Lower lobe of right lung (tissue), 2 donors: ENCODE data around the gene MSRB1. TPM values are rescaled to one million over a fixed set of nuclear protein-coding genes. Genes with fewer than 3 reads are reported as not detected.

Source experiments
- ATAC-seq, 2 donors: fragments of 200-7000 bp; cut with Tn5 transposase; one replicate each; pipeline ENCODE4 v1.9.1; 2020 to 2022; ENCODE audit warnings: mild to moderate bottlenecking in 2 of 2, moderate library complexity in 2 of 2
- DNase-seq: peaks from one replicate; pipeline ENCODE4 v3.0.0-alpha.2; 2020
- H3K27ac ChIP-seq: fragments of 200-600 bp; one replicate; pipeline ENCODE4 v1.8.0; 2022
- H3K27me3 ChIP-seq: fragments of 200-600 bp; one replicate; pipeline ENCODE4 v1.8.0; 2022; ENCODE audit warnings: low read depth
- H3K36me3 ChIP-seq: fragments of 200-600 bp; one replicate; pipeline ENCODE4 v1.8.0; 2022; ENCODE audit warnings: mild to moderate bottlenecking
- H3K4me1 ChIP-seq: fragments of 200-600 bp; one replicate; pipeline ENCODE4 v1.8.0; 2022
- H3K4me3 ChIP-seq: fragments of 200-600 bp; one replicate; pipeline ENCODE4 v1.8.0; 2022; ENCODE audit warnings: mild to moderate bottlenecking
- H3K9me3 ChIP-seq: fragments of 200-600 bp; one replicate; pipeline ENCODE4 v1.8.0; 2022
- intact Hi-C: fragments of 100-400 bp; cut with DNase I; formaldehyde crosslinking; loops from one replicate; pipeline ENCODE4 v1.11.0; 2022
- total RNA-seq: library from RNA; stranded (reverse); fragmentation: NEBNext Ultra II Directional; extraction: Animal tissue kit (Norgen Biotek cat#: 25700); gene quantifications from one replicate; pipeline ENCODE4 v1.2.1, GENCODE V29; 2021
- TF ChIP-seq, protein P1 (sequence below): fragments of 200-600 bp; IDR thresholded peaks from one replicate; pipeline ENCODE4 v1.8.0; 2022; ENCODE audit warnings: antibody characterized with exemption, mild to moderate bottlenecking
- donor health status: DM: no; HTN: yes; CAD: no; lungs with severe emphysema.

Gene MSRB1
- total RNA-seq, 1 donor from 2014 or later = 35.1 TPM

DNA sequence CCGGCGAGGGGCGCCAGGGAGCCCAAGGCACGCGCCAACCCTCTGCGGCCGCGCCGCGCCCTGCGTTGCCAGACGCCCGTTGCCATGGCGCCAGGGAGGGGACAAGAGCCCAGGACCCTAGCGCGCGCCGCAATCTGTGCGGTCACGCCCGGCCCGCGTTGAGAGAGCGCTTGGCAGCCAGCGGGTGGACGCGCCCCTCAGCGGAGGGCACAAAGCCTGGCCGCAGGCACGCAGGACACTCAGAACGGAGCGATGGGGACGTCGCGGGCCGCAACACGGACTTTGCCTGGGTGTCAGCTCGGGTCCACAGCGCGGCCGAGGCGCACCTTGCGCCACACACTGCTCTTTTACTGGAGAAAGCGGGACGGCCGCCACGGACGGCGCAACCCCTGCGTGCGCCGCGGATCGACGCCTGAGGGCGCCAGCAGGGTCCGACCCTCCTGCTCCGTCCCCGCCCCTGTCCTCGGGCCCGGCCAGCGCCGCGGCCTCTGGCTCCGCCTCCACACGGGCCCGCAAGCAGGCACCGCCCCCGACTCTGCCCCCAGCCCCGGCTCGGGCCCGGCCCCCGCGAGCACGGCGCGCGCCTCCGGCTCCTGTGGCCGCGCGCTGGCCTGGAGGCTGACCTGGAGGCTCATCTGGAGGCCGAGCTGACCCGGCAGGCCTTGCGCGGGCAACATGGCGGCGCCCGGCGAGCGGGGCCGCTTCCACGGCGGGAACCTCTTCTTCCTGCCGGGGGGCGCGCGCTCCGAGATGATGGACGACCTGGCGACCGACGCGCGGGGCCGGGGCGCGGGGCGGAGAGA lies 40.7 kb upstream of the MSRB1 start, which contains the start of gene GFER:
GFER (plus strand) TSS at position 650 of the 803 bp plus-strand sequence; CDS start at position 676, 26 bp downstream.
- intact Hi-C loops = no loop called here
- peak; percentile 91 to 94 for ATAC-seq
- DNase-seq = peak; percentile 93
- Histone ChIP-seq H3K9me3 (no peaks in the 10 kb centered on the region), H3K27me3 (peaks cover 34% of the 10 kb centered on the region), H3K36me3 (peaks cover 23% of the 10 kb centered on the region), H3K4me3 (peak within 1 kb of the TSS; percentile 91), H3K4me1 (peaks cover 27% of the 10 kb centered on the region), H3K27ac (peak within 1 kb of the TSS; percentile 82)
- TF ChIP-seq, protein P1, sequence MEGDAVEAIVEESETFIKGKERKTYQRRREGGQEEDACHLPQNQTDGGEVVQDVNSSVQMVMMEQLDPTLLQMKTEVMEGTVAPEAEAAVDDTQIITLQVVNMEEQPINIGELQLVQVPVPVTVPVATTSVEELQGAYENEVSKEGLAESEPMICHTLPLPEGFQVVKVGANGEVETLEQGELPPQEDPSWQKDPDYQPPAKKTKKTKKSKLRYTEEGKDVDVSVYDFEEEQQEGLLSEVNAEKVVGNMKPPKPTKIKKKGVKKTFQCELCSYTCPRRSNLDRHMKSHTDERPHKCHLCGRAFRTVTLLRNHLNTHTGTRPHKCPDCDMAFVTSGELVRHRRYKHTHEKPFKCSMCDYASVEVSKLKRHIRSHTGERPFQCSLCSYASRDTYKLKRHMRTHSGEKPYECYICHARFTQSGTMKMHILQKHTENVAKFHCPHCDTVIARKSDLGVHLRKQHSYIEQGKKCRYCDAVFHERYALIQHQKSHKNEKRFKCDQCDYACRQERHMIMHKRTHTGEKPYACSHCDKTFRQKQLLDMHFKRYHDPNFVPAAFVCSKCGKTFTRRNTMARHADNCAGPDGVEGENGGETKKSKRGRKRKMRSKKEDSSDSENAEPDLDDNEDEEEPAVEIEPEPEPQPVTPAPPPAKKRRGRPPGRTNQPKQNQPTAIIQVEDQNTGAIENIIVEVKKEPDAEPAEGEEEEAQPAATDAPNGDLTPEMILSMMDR = peak; percentile 58

GRCh38 chr16:1982991-1983543 lies 40.1 kb upstream of the MSRB1 start:
- peak overlapping the region; percentile 82 for H3K27ac ChIP-seq
- H3K4me3 ChIP-seq = peak overlapping the region; percentile 91
- peaks cover 26% of the 10 kb centered on the region for H3K36me3 ChIP-seq
- H3K4me1 ChIP-seq = peaks cover 30% of the 10 kb centered on the region
- no peak for ATAC-seq
- H3K9me3 ChIP-seq = no peaks in the 10 kb centered on the region
- peaks cover 33% of the 10 kb centered on the region for H3K27me3 ChIP-seq
- DNase-seq = no peak
- intact Hi-C loops = no loop called here
- TF ChIP-seq, protein P1 = no peak

DNA sequence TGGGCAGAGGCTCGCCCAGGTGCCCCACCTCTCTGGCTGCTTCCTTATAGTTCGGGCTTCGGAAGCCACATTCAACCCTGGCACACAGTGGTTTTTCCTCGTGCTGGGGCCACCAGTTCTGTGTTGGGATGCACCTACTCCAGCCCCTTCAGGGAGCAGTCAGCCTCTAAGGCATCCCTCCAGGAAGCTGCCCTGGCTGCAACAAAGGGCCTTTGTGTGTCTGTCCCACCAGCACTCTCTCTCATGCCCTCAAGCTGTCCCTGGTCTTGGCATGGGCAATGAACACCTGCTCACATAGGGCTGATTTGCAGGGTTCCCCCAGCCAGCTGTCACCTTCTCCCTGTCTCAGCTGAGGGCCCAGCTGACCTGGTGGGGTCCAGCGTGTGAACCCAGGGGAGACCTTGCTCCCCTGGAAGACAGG lies 39.0 kb upstream of the MSRB1 start:
- peaks cover 33% of the 10 kb centered on the region for H3K36me3 ChIP-seq
- no peak overlapping the region for H3K27ac ChIP-seq
- H3K4me1 ChIP-seq = peaks cover 30% of the 10 kb centered on the region
- H3K27me3 ChIP-seq = peaks cover 33% of the 10 kb centered on the region
- TF ChIP-seq, protein P1 = no peak
- H3K4me3 ChIP-seq = no peak overlapping the region
- DNase-seq = no peak
- no peak for ATAC-seq
- no peaks in the 10 kb centered on the region for H3K9me3 ChIP-seq
- intact Hi-C loops = no loop called here

DNA sequence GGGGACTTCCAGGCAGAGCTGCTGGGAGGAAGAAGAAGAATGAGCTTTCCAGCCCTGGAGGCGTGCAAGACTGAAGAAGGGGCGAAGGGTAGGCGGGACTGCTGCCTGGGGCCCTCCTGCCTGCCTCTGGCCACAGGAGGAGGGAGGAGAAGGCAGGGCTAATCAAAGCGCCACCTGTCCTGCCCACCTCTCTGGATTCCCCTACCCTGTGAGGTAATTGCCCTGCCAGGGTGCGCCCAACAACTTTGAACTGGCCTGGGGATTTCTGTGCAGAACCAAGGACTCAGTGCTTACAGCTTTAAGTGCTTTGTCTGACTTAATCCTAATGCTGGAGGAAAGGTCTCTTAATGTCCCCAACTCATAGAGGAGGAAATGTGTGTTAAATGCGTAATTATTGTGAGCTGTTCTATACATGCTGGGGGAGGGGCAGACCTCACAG lies 38.4 kb upstream of the MSRB1 start, which contains the start of gene NOXO1:
NOXO1 (minus strand) TSS at position 72 of the 439 bp plus-strand sequence. CDS start 290 bp downstream, outside the sequence.
- Histone ChIP-seq H3K36me3 (peaks cover 33% of the 10 kb centered on the region), H3K4me1 (peaks cover 30% of the 10 kb centered on the region), H3K27me3 (peaks cover 33% of the 10 kb centered on the region), H3K27ac (peak within 1 kb of the TSS; percentile 81), H3K4me3 (peak within 1 kb of the TSS; percentile 42), H3K9me3 (no peaks in the 10 kb centered on the region)
- ATAC-seq (no peak), DNase-seq (no peak)
- intact Hi-C loops = no loop called here
- TF ChIP-seq, protein P1 = no peak

DNA sequence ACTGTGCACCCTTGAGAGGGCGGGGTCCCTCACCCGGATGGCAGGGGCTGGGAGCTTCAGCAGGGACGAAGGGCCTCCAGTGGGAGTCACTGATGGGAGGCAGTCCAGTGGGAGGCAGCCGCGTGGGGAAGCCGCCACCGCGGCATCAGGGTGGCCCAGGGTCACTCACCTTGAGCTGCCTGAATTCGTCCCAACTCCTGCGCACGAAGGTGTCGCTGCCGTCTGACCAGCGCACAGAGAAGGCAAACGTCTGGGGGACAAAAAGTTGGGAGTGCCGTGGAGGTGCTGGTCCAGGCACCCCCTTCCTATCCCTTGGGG lies 37.7 kb upstream of the MSRB1 start:
- Histone ChIP-seq H3K36me3 (peaks cover 33% of the 10 kb centered on the region), H3K9me3 (no peaks in the 10 kb centered on the region), H3K27ac (peak overlapping the region; percentile 81), H3K4me3 (no peak overlapping the region), H3K4me1 (peaks cover 30% of the 10 kb centered on the region), H3K27me3 (peaks cover 33% of the 10 kb centered on the region)
- intact Hi-C loops = no loop called here
- DNase-seq (no peak), ATAC-seq (no peak)
- TF ChIP-seq, protein P1 = no peak
